GM12878 (cell line): Measurements from ENCODE around the gene TMEM138. TPM values are rescaled to one million over a fixed set of nuclear protein-coding genes. Genes with fewer than 3 reads are reported as not detected.

Experiments used
- ATAC-seq: fragments of 200-7000 bp; cut with Tn5 transposase; 3 replicates; pipeline ENCODE4 v1.9.1; 2020; ENCODE audit warnings: mild to moderate bottlenecking, moderate library complexity
- BruUV-seq: library from RNA; stranded (reverse); fragments of 400-500 nt; replicated peaks from 2 replicates; lab custom pipeline; 2021; lab: Mats Ljungman, UMichigan
- CTCF ChIA-PET: fragments of 300-600 bp; sonication (Branson Sonifier 250); formaldehyde crosslinking; extraction: SDS; loops from one replicate; lab custom pipeline; 2021; ENCODE audit warnings: inconsistent platforms; lab: Yijun Ruan, JAX
- POLR2A ChIA-PET: fragments of 350-600 bp; formaldehyde crosslinking; extraction: SDS; loops from one replicate; lab custom pipeline; 2021; ENCODE audit warnings: inconsistent platforms; lab: Charles Lee
- RAD21 ChIA-PET: fragments of 300-600 bp; sonication (Branson Sonifier 250); formaldehyde crosslinking; loops from one replicate; lab custom pipeline; 2023; ENCODE audit warnings: antibody characterized with exemption; ENCODE audit not compliant: unreplicated experiment; lab: Charles Lee
- SMC1A ChIA-PET: fragments of 300-600 bp; sonication (Branson Sonifier 250); formaldehyde crosslinking; loops from one replicate; lab custom pipeline; 2023; ENCODE audit not compliant: unreplicated experiment, uncharacterized antibody; lab: Charles Lee
- DNase-seq: peaks from one replicate; pipeline ENCODE4 v3.0.0-alpha.2; 2011; ENCODE audit warnings: low read depth, low spot score
- FAIRE-seq: peaks from 3 replicates; lab custom pipeline; 2011; peaks lifted over from hg19 to GRCh38; lab: Jason Lieb, UNC
- H2AFZ ChIP-seq: 2 replicates; pipeline ENCODE4 v1.6.0; 2011; ENCODE audit warnings: low read depth, low read length, control low read depth; ENCODE audit not compliant: control insufficient read depth
- H3K27ac ChIP-seq: 2 replicates; pipeline ENCODE4 v1.5.1; 2011; ENCODE audit warnings: control low read depth; ENCODE audit not compliant: control insufficient read depth, insufficient read depth
- H3K27me3 ChIP-seq, 2 experiments: replicated peaks in 1 of 2; 2 replicates each; pipeline versions ENCODE4 v1.6.0 to v1.6.1; 2011; ENCODE audit warnings: low read length in 1 of 2; ENCODE audit not compliant: control insufficient read depth in 2 of 2, insufficient read depth in 2 of 2
- H3K36me3 ChIP-seq, 2 experiments: 2 replicates each; pipeline ENCODE4 v1.5.1; 2011; ENCODE audit warnings: low read length in 1 of 2; ENCODE audit not compliant: control insufficient read depth in 2 of 2, insufficient read depth in 2 of 2
- H3K4me1 ChIP-seq: 2 replicates; pipeline ENCODE4 v1.6.1; 2011; ENCODE audit warnings: mild to moderate bottlenecking, low read length, moderate library complexity, mixed read lengths; ENCODE audit not compliant: control insufficient read depth, insufficient read depth
- H3K4me2 ChIP-seq: 2 replicates; pipeline ENCODE4 v1.6.0; 2011; ENCODE audit warnings: control low read depth; ENCODE audit not compliant: control insufficient read depth, insufficient read depth
- H3K4me3 ChIP-seq: fragments of 200-600 bp; sonication (generic); 2 replicates; pipeline ENCODE4 v1.5.1; 2016
- H3K79me2 ChIP-seq: 2 replicates; pipeline ENCODE4 v1.6.0; 2011; ENCODE audit warnings: low read length; ENCODE audit not compliant: control insufficient read depth, insufficient read depth
- H3K9ac ChIP-seq: 2 replicates; pipeline ENCODE4 v1.8.0; 2011; ENCODE audit warnings: low read length, control low read depth, mixed read lengths; ENCODE audit not compliant: control insufficient read depth, insufficient read depth
- H3K9me3 ChIP-seq: replicated peaks from 3 replicates; pipeline ENCODE4 v1.5.1; 2011; ENCODE audit warnings: mild to moderate bottlenecking, low read length; ENCODE audit not compliant: control insufficient read depth, insufficient read depth
- H4K20me1 ChIP-seq: 2 replicates; pipeline ENCODE4 v1.6.0; 2011; ENCODE audit not compliant: control insufficient read depth, insufficient read depth
- BHLHE40 ChIP-seq, 2 experiments: fragments of 450-650 bp in 1 of 2; IDR thresholded peaks; 2 replicates each; pipeline ENCODE4 v1.6.1; 2011 to 2017; ENCODE audit warnings: low read depth in 2 of 2, borderline replicate concordance in 1 of 2, improper control_type of control experiment in 1 of 2, low read length in 1 of 2, mild to moderate bottlenecking in 1 of 2
- E2F4 ChIP-seq: IDR thresholded peaks from 2 replicates; pipeline ENCODE4 v1.6.1; 2012; ENCODE audit warnings: low read depth, low read length, improper control_type of control experiment
- ELK1 ChIP-seq: IDR thresholded peaks from 2 replicates; pipeline ENCODE4 v1.6.1; 2012; ENCODE audit warnings: low read depth, low read length, improper control_type of control experiment
- IRF5 ChIP-seq: fragments of 450-650 bp; IDR thresholded peaks from 2 replicates; pipeline ENCODE4 v1.6.1; 2017; ENCODE audit warnings: borderline replicate concordance
- MXI1 ChIP-seq: fragments of 150-350 bp; IDR thresholded peaks from 2 replicates; pipeline ENCODE4 v1.6.1; 2011; ENCODE audit warnings: low read depth, mild to moderate bottlenecking, inconsistent platforms, low read length, improper control_type of control experiment
- NFXL1 ChIP-seq: fragments of 450-650 bp; IDR thresholded peaks from 2 replicates; pipeline ENCODE4 v1.6.1; 2017; ENCODE audit warnings: antibody characterized with exemption, mild to moderate bottlenecking, borderline replicate concordance
- NRF1 ChIP-seq: conservative IDR thresholded peaks from 2 replicates; pipeline ENCODE4 v1.6.1; 2011; ENCODE audit warnings: mild to moderate bottlenecking, low read depth, low read length, improper control_type of control experiment
- PML ChIP-seq: IDR thresholded peaks from 2 replicates; pipeline ENCODE4 v1.6.1; 2012; ENCODE audit warnings: low read length, inconsistent platforms
- RAD21 ChIP-seq: IDR thresholded peaks from 2 replicates; pipeline ENCODE4 v1.6.1; 2011; ENCODE audit warnings: mild to moderate bottlenecking, low read depth, low read length, moderate library complexity; ENCODE audit not compliant: insufficient read depth
- SUPT20H ChIP-seq: IDR thresholded peaks from 2 replicates; pipeline ENCODE4 v1.6.1; 2011; ENCODE audit warnings: low read depth, mild to moderate bottlenecking, low read length, moderate library complexity, borderline replicate concordance; ENCODE audit not compliant: control insufficient read depth
- TCF7 ChIP-seq: IDR thresholded peaks from 2 replicates; pipeline ENCODE4 v1.6.1; 2014; ENCODE audit warnings: antibody characterized with exemption, borderline replicate concordance
- ZBTB11 ChIP-seq: fragments of 450-650 bp; formaldehyde crosslinking; IDR thresholded peaks from 2 replicates; pipeline ENCODE4 v1.5.0; 2022; ENCODE audit warnings: mild to moderate bottlenecking, missing genetic modification characterization
- ZNF217 ChIP-seq: fragments of 450-650 bp; IDR thresholded peaks from 2 replicates; pipeline ENCODE4 v1.6.1; 2017; ENCODE audit warnings: antibody characterized with exemption, mild to moderate bottlenecking
- WGBS: methylation state at CpG from one replicate; pipeline ENCODE4 v1.1.6; 2016; ENCODE audit warnings: low lambda C conversion rate; ENCODE audit not compliant: insufficient replicate concordance, insufficient coverage; ENCODE audit errors: missing lambda C conversion rate; 5-methylcytosine and 5-hydroxymethylcytosine counted together
- in situ Hi-C: fragments of 300-500 bp; cut with MboI; formaldehyde crosslinking; loops from 9 replicates; pipeline ENCODE4 v1.14.3; 2018; ENCODE audit warnings: mixed read lengths
- intact Hi-C: fragments of 100-400 bp; cut with micrococcal nuclease; formaldehyde crosslinking; loops from one replicate; pipeline ENCODE4 v1.14.2; 2022; ENCODE audit not compliant: unreplicated experiment
- polyA plus RNA-seq, 11 experiments: library from polyadenylated mRNA; depleted of rRNA in 4 of 11; unstranded in 6 of 11; stranded (reverse) in 5 of 11; fragments of >200 nt; fragmentation: Nextera tagmentation in 4 of 11; fragmentation: Illumina TruSeq in 1 of 11; extraction: Ambion mirVana in 4 of 11; extraction: Trizol in 1 of 11; gene quantifications; 1 replicate in 1 of 11; 2 replicates in 10 of 11; pipeline versions ENCODE4 v1.2.1 to v1.2.3, GENCODE V29; 2011 to 2016; ENCODE audit warnings: inconsistent platforms in 2 of 11, missing spikeins in 2 of 11, low read depth in 1 of 11
- total RNA-seq, 4 experiments: library from RNA; depleted of rRNA in 3 of 4; stranded (reverse); fragments of >200 nt in 3 of 4; fragmentation: Illumina TruSeq in 1 of 4; extraction: Trizol in 1 of 4; gene quantifications; 2 replicates each; pipeline versions ENCODE4 v1.2.1 to v1.2.3, GENCODE V29; 2013 to 2021

The TMEM138 gene
- total and polyA plus RNA-seq, 10 of the 15 experiments (the other 5 are each of a cell fraction or from before 2014, with no cell fraction given): 28.5 to 116 (median 73.4) TPM

GRCh38 chr11:61343792-61344745, 18.1 kb upstream of the TMEM138 start:
- intact Hi-C loops: no loop called here
- FAIRE-seq: no peak
- CTCF ChIA-PET: interaction anchor here (1.1 kb wide), 1 partner anchor 42 kb away, joined by 3 read pairs; no protein-coding TSS in a partner anchor
- TF ChIP-seq PML: no peak
- TF ChIP-seq ZNF217: no peak
- no peak for TF ChIP-seq TCF7
- no peak for TF ChIP-seq NFXL1
- TF ChIP-seq NRF1: no peak
- TF ChIP-seq E2F4: no peak
- TF ChIP-seq ELK1: no peak
- no peak for TF ChIP-seq SUPT20H
- no peak for TF ChIP-seq ZBTB11
- TF ChIP-seq BHLHE40 (IDR thresholded peaks at IDR 0.05; ENCODE audit: borderline replicate concordance in 1 of 2, low read depth in 2 of 2, low read length in 1 of 2): no peak
- no peak for TF ChIP-seq IRF5
- no peak for TF ChIP-seq RAD21
- no peak for TF ChIP-seq MXI1

More at GRCh38 chr11:61343792-61344745, 18.1 kb upstream of the TMEM138 start:
- no peak overlapping the region for H3K27ac ChIP-seq
- H3K27me3 ChIP-seq: no peaks in the 10 kb centered on the region
- ATAC-seq (no peak), DNase-seq (no peak)
- BruUV-seq: no TSS peak
- no peaks in the 10 kb centered on the region for H3K4me1 ChIP-seq
- H3K9ac ChIP-seq: no peak overlapping the region
- in situ Hi-C loops: no loop called here
- H3K9me3 ChIP-seq: no peaks in the 10 kb centered on the region
- H3K36me3 ChIP-seq: peaks cover 0 to 6% of the 10 kb centered on the region in 2 experiments; a peak in 3 of 4 replicates
- no peak overlapping the region for H3K4me3 ChIP-seq
- H4K20me1 ChIP-seq: no peaks in the 10 kb centered on the region
- RAD21 ChIA-PET: no interaction called here
- SMC1A ChIA-PET: interaction anchor here (2.8 kb wide), 1 partner anchor 8 kb away, joined by 10 read pairs; no protein-coding TSS in a partner anchor
- POLR2A ChIA-PET: no interaction called here
- H3K79me2 ChIP-seq: no peaks in the 10 kb centered on the region
- WGBS: 91% methylated on average over 21 of the region's 29 CpGs
- no peak overlapping the region for H2AFZ ChIP-seq
- no peak overlapping the region for H3K4me2 ChIP-seq
